ENCODE data around the gene MIP.
"Not testable (repeated sequence)": the region's sequence is repeated elsewhere in the genome, so short reads cannot be mapped to it uniquely, and the experiment has no call there.

MIP gene

DNA sequence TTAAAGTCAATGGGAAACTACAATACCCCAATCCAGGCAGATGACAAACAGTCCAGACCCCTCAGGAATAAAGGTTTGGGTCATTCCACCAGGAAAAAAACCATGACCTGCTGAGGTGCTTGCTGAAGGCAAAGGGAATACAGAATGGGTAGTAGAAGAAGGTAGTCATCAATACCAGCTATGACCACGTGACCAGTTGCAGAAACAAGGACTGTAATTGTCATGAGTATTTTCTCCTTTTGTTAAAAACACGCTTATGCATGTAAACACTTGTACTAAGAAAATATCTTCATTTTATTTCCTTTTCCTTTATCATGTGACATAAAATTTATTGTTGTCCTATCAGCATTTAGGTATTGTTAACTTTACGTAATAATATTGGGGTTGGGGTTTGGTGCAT, 50.2 kb downstream of the MIP start:
- not testable (repeated sequence) for H3K27ac Mint-ChIP-seq; H3K27me3 Mint-ChIP-seq (ENCODE audit: low read depth); H3K4me1 Mint-ChIP-seq (ENCODE audit: low read depth); H3K9me3 Mint-ChIP-seq; H3K4me3 Mint-ChIP-seq; H3K36me3 Mint-ChIP-seq (ENCODE audit: low read depth)

DNA sequence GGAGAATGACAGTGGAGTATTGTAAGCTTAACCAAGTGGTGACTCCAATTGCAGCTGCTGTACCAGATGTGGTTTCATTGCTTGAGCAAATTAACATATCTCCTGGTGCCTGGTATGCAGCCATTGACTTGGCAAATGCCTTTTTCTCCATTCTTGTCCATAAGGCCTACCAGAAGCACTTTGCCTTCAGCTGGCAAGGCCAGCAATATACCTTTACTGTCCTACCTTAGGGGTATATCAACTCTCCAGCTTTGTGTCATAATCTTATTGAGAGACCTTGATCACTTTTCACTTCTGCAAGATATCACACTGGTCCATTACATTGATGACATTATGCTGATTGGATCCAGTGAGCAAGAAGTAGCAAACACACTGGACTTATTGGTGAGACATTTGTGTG, 52.8 kb downstream of the MIP start:
- not testable (repeated sequence) for H3K4me1 Mint-ChIP-seq (ENCODE audit: low read depth); H3K4me3 Mint-ChIP-seq; H3K27me3 Mint-ChIP-seq (ENCODE audit: low read depth); H3K27ac Mint-ChIP-seq; H3K36me3 Mint-ChIP-seq (ENCODE audit: low read depth)
- H3K9me3 Mint-ChIP-seq, result peaks cover 10% of the 10 kb centered on the region

DNA sequence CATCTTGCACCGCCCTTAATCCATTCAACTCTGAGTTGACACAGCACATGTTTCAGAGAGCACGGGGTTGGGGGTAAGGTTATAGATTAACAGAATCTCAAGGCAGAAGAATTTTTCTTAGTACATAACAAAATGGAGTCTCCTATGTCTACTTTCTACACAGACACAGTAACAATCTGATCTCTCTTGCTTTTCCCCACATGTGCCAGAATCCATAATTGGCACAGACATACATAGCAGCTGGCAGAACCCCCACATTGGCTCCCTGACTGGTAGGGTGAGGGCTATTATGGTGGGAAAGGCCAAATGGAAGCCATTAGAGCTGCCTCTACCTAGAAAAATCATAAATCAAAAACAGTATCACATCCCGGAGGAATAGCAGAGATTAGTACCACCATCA, 53.3 kb downstream of the MIP start:
- not testable (repeated sequence) for H3K27me3 Mint-ChIP-seq (ENCODE audit: low read depth); H3K4me3 Mint-ChIP-seq; H3K4me1 Mint-ChIP-seq (ENCODE audit: low read depth); H3K36me3 Mint-ChIP-seq (ENCODE audit: low read depth); H3K27ac Mint-ChIP-seq
- peaks cover 10% of the 10 kb centered on the region for H3K9me3 Mint-ChIP-seq

Measured in T-helper 1 cell treated with Interleukin-12 subunit alpha and Interleukin-12 subunit beta and Interleukin-4 antibody, amounts not matched to agents 30 μg/mL and 1 μg/mL, for 36 hours (primary cell).